SK-N-SH (cell line): ENCODE results near the gene ABLIM1. TPM values are rescaled to one million over a fixed set of nuclear protein-coding genes. Genes with fewer than 3 reads are reported as not detected.

Source experiments
- CTCF ChIA-PET: fragments of 300-600, 350-600 bp; formaldehyde crosslinking; extraction: SDS; loops from one replicate; lab custom pipeline; 2021; lab: Yijun Ruan, JAX
- POLR2A ChIA-PET: fragments of 350-600 bp; sonication (Branson Sonifier 250); formaldehyde crosslinking; extraction: SDS; loops from one replicate; lab custom pipeline; 2020; ENCODE audit warnings: antibody characterized with exemption, inconsistent platforms; lab: Yijun Ruan, JAX
- DNase-seq: peaks from one replicate; pipeline ENCODE4 v3.0.0; 2012
- H2AFZ ChIP-seq: fragments of 200-600 bp; sonication (generic); 2 replicates; pipeline ENCODE4 v1.8.1; 2016; ENCODE audit warnings: antibody characterized with exemption, mild to moderate bottlenecking, low read depth
- H3F3A ChIP-seq: fragments of 200-600 bp; sonication (generic); replicated peaks from 2 replicates; pipeline ENCODE3; 2016; ENCODE audit warnings: antibody characterized with exemption, mild to moderate bottlenecking; ENCODE audit not compliant: insufficient read depth
- H3K27ac ChIP-seq, 2 experiments: fragments of 200-500 bp in 1 of 2; fragments of 200-600 bp in 1 of 2; sonication (Bioruptor generic) in 1 of 2; sonication (generic), shearing (Covaris generic) in 1 of 2; 2 replicates each; pipeline versions ENCODE4 v1.5.1 to v1.6.1; 2014 to 2016; ENCODE audit warnings: low read depth in 2 of 2, inconsistent platforms in 1 of 2, low read length in 1 of 2, mild to moderate bottlenecking in 1 of 2, mixed read lengths in 1 of 2
- H3K27me3 ChIP-seq: fragments of 200-600 bp; sonication (generic), shearing (Covaris generic); 2 replicates; pipeline ENCODE4 v1.6.1; 2016; ENCODE audit warnings: mixed run types; ENCODE audit not compliant: insufficient read depth
- H3K36me3 ChIP-seq, 2 experiments: fragments of 200-500 bp in 1 of 2; fragments of 200-600 bp in 1 of 2; sonication (Bioruptor generic) in 1 of 2; sonication (generic) in 1 of 2; replicated peaks in 1 of 2; 2 replicates each; pipeline versions ENCODE3 to v1.5.1; 2014 to 2016; ENCODE audit warnings: low read length in 1 of 2, mild to moderate bottlenecking in 1 of 2; ENCODE audit not compliant: insufficient read depth in 2 of 2, control insufficient read depth in 1 of 2
- H3K4me1 ChIP-seq, 2 experiments: fragments of 200-500 bp in 1 of 2; fragments of 200-600 bp in 1 of 2; sonication (Bioruptor generic) in 1 of 2; sonication (generic), shearing (Covaris generic) in 1 of 2; 2 replicates each; pipeline versions ENCODE4 v1.5.1 to v1.6.1; 2014 to 2016; ENCODE audit warnings: low read depth in 1 of 2, low read length in 1 of 2, mixed run types in 1 of 2; ENCODE audit not compliant: insufficient read depth in 2 of 2, control insufficient read depth in 1 of 2
- H3K4me2 ChIP-seq: fragments of 200-600 bp; sonication (generic), shearing (Covaris generic); 2 replicates; pipeline ENCODE4 v1.6.1; 2017; ENCODE audit warnings: mixed run types
- H3K4me3 ChIP-seq, 2 experiments: fragments of 200-500 bp in 1 of 2; fragments of 200-600 bp in 1 of 2; sonication (Bioruptor generic) in 1 of 2; sonication (generic), shearing (Covaris generic) in 1 of 2; 2 replicates each; pipeline versions ENCODE4 v1.5.1 to v1.8.1; 2014 to 2016; ENCODE audit warnings: low read depth in 2 of 2, inconsistent platforms in 1 of 2, low read length in 1 of 2, mild to moderate bottlenecking in 1 of 2, mixed read lengths in 1 of 2, moderate library complexity in 1 of 2
- H3K79me2 ChIP-seq: fragments of 200-600 bp; sonication (generic); 2 replicates; pipeline ENCODE4 v1.8.1; 2017; ENCODE audit warnings: mild to moderate bottlenecking; ENCODE audit not compliant: insufficient read depth
- H3K9ac ChIP-seq: fragments of 200-600 bp; sonication (generic); 2 replicates; pipeline ENCODE4 v1.6.1; 2017; ENCODE audit warnings: mixed run types
- H3K9me2 ChIP-seq: fragments of 200-600 bp; sonication (generic); 2 replicates; pipeline ENCODE4 v1.6.1; 2017; ENCODE audit warnings: mixed run types
- H3K9me3 ChIP-seq: fragments of 200-600 bp; sonication (generic); 2 replicates; pipeline ENCODE4 v1.6.1; 2017; ENCODE audit warnings: mixed run types, mild to moderate bottlenecking, moderate library complexity
- H4K20me1 ChIP-seq: fragments of 200-600 bp; sonication (generic); 2 replicates; pipeline ENCODE4 v1.6.1; 2017; ENCODE audit warnings: mild to moderate bottlenecking, mixed run types; ENCODE audit not compliant: insufficient read depth
- GABPA ChIP-seq: IDR thresholded peaks from 2 replicates; pipeline ENCODE4 v1.4.0; 2012; ENCODE audit warnings: low read depth, mild to moderate bottlenecking
- JUND ChIP-seq: IDR thresholded peaks from 2 replicates; pipeline ENCODE4 v1.4.0; 2012
- MXI1 ChIP-seq: IDR thresholded peaks from 2 replicates; pipeline ENCODE4 v1.6.1; 2012; ENCODE audit warnings: mild to moderate bottlenecking, low read depth, low read length, improper control_type of control experiment
- NRF1 ChIP-seq: IDR thresholded peaks from 2 replicates; pipeline ENCODE4 v1.6.1; 2012; ENCODE audit warnings: low read depth, mild to moderate bottlenecking, low read length
- POLR2AphosphoS5 ChIP-seq: IDR thresholded peaks from 2 replicates; pipeline ENCODE4 v1.6.1; 2012; ENCODE audit warnings: low read depth, low read length
- RAD21 ChIP-seq: IDR thresholded peaks from 2 replicates; pipeline ENCODE4 v1.6.1; 2012; ENCODE audit warnings: mild to moderate bottlenecking, low read length
- RCOR1 ChIP-seq: fragments of 150-350 bp; IDR thresholded peaks from 2 replicates; pipeline ENCODE4 v1.6.1; 2017; ENCODE audit warnings: antibody characterized with exemption, low read length
- RXRA ChIP-seq: IDR thresholded peaks from 2 replicates; pipeline ENCODE4 v1.4.0; 2012; ENCODE audit warnings: low read depth, mild to moderate bottlenecking, borderline replicate concordance
- TCF12 ChIP-seq: IDR thresholded peaks from 2 replicates; pipeline ENCODE4 v1.4.0; 2012
- YY1 ChIP-seq: IDR thresholded peaks from 2 replicates; pipeline ENCODE4 v1.4.0; 2012; ENCODE audit warnings: low read depth, mild to moderate bottlenecking
- WGBS: methylation state at CpG from one replicate; pipeline ENCODE4 v1.1.6; 2017; ENCODE audit warnings: low lambda C conversion rate; 5-methylcytosine and 5-hydroxymethylcytosine counted together
- polyA plus RNA-seq, 3 experiments: library from polyadenylated mRNA; depleted of rRNA; stranded (reverse); fragments of >200 nt; gene quantifications; 2 replicates each; pipeline ENCODE4 v1.2.3, GENCODE V29; 2012
- TF ChIP-seq, protein P1 (sequence below): IDR thresholded peaks from 2 replicates; pipeline ENCODE4; 2012
- TF ChIP-seq, protein P2 (sequence below): fragments of 200-600 bp; sonication (generic); IDR thresholded peaks from 2 replicates; pipeline ENCODE4 v1.6.1; 2017; ENCODE audit warnings: antibody characterized with exemption, mild to moderate bottlenecking, moderate library complexity
- TF ChIP-seq, protein P3 (sequence below): IDR thresholded peaks from 2 replicates; pipeline ENCODE4 v1.6.1; 2012; ENCODE audit warnings: mild to moderate bottlenecking, low read depth, low read length, moderate library complexity
- TF ChIP-seq, protein P4 (sequence below): IDR thresholded peaks from 2 replicates; pipeline ENCODE4 v1.4.0; 2012; ENCODE audit warnings: low read depth
- TF ChIP-seq, protein P5 (sequence below): IDR thresholded peaks from 2 replicates; pipeline ENCODE4 v1.4.0; 2012; ENCODE audit warnings: low read depth, borderline replicate concordance

The ABLIM1 gene
- polyA plus RNA-seq, 1 of the 3 experiments (the other 2 are of a cell fraction), result 16.1 TPM

DNA sequence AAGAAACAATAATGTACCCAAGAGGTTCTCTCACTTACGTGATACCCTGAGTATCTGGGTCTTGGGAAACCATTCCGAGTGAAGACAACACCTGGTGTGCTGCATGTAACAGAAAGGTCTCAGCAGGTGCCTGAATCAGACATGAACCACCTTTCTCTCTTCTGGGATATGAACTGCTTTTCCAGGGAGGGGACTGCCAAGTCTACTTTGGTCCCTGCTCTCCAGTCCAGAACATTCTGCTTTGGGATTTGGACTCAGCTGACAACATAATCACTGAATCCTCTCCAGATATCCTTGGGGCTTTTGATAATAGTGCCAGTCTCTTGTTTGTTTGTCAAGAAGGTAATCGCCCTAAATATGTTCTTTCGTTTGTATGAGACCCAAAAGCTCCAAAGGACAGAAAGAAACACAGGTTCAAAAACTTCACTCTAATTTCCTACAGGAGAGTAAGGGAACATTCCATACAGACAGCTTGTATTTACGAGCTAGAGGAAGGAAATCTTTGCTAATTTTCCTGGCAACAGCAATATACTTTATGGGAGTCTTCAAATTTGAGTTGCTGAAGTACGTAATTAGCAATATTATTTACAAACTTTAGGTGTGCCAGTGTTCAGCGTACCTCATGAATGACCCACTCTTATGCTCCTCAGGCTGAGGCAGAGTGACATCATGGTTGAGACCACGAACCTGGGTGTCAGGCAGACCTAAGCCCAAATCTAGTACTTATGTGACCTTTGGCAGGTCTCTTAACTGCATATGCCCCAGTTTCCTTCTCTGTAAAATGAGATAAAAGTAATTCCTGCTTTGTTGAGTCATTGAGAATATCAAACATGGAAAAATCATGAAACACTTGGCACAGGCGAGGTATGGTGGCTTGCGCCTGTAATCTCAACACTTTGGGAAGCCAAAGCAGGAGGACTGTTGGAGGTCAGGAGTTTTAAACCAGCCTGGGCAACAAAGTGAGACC is 5.4 kb downstream of the ABLIM1 start:
- no peaks in the 10 kb centered on the region for H3K36me3 ChIP-seq
- no peak overlapping the region for H3K27ac ChIP-seq
- H3K4me3 ChIP-seq, result no peak overlapping the region
- H3K4me1 ChIP-seq, result peaks cover 0 to 18% of the 10 kb centered on the region in 2 experiments; a peak in 1 of 4 replicates
- 91% methylated on average over 10 of the region's 10 CpGs for WGBS
- H3K4me2 ChIP-seq, result no peak overlapping the region
- no peak for TF ChIP-seq RCOR1
- TF ChIP-seq NRF1, result no peak
- TF ChIP-seq, protein P1, sequence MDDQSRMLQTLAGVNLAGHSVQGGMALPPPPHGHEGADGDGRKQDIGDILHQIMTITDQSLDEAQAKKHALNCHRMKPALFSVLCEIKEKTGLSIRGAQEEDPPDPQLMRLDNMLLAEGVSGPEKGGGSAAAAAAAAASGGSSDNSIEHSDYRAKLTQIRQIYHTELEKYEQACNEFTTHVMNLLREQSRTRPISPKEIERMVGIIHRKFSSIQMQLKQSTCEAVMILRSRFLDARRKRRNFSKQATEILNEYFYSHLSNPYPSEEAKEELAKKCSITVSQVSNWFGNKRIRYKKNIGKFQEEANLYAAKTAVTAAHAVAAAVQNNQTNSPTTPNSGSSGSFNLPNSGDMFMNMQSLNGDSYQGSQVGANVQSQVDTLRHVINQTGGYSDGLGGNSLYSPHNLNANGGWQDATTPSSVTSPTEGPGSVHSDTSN, result no peak
- TF ChIP-seq TCF12, result no peak
- TF ChIP-seq, protein P2, sequence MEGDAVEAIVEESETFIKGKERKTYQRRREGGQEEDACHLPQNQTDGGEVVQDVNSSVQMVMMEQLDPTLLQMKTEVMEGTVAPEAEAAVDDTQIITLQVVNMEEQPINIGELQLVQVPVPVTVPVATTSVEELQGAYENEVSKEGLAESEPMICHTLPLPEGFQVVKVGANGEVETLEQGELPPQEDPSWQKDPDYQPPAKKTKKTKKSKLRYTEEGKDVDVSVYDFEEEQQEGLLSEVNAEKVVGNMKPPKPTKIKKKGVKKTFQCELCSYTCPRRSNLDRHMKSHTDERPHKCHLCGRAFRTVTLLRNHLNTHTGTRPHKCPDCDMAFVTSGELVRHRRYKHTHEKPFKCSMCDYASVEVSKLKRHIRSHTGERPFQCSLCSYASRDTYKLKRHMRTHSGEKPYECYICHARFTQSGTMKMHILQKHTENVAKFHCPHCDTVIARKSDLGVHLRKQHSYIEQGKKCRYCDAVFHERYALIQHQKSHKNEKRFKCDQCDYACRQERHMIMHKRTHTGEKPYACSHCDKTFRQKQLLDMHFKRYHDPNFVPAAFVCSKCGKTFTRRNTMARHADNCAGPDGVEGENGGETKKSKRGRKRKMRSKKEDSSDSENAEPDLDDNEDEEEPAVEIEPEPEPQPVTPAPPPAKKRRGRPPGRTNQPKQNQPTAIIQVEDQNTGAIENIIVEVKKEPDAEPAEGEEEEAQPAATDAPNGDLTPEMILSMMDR, result no peak
- TF ChIP-seq MXI1, result no peak
- TF ChIP-seq, all 33 proteins: peak for 0
- Histone ChIP-seq H4K20me1 (no peaks in the 10 kb centered on the region), H3K27me3 (no peaks in the 10 kb centered on the region), H3K9ac (no peak overlapping the region), H3F3A (peaks cover 13% of the 10 kb centered on the region), H3K9me3 (no peaks in the 10 kb centered on the region), H3K9me2 (no peaks in the 10 kb centered on the region), H2AFZ (no peak overlapping the region), H3K79me2 (no peaks in the 10 kb centered on the region)
- ChIA-PET POLR2A (no interaction called here), CTCF (interaction anchor here (0.7 to 2.2 kb wide), 2 partner anchors 22 to 52 kb away, joined by 3 to 6 read pairs; no protein-coding TSS in a partner anchor)
- no peak for DNase-seq

DNA sequence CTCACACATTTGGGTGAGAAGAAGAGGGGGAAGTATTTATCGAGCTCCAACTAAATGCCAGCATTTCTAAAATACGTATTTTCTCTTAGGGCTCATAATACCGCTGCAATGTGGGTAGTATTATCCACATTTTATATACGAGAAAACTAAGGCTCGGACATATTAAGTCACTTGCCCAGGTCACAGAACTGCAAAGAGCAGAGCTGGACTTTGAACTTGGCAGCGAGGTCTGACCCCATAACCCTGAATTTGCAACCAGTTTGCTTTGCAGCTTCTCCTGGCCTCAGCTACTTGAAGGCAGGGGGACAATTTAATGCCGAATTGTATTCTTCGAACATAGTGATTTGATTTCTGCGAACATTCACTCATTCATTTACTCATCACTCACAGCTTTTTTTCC is 7.2 kb downstream of the ABLIM1 start:
- no peak for DNase-seq
- no peaks in the 10 kb centered on the region for H3K9me3 ChIP-seq
- H2AFZ ChIP-seq, result no peak overlapping the region
- no peaks in the 10 kb centered on the region for H3K36me3 ChIP-seq
- ChIA-PET POLR2A (no interaction called here), CTCF (interaction anchor here (1.0 to 2.2 kb wide), 5 partner anchors 9 to 100 kb away, joined by 3 to 6 read pairs (median 4); no protein-coding TSS in a partner anchor)
- H3K4me3 ChIP-seq, result no peak overlapping the region
- no peaks in the 10 kb centered on the region for H3K79me2 ChIP-seq
- no peaks in the 10 kb centered on the region for H4K20me1 ChIP-seq
- TF ChIP-seq, protein P3, sequence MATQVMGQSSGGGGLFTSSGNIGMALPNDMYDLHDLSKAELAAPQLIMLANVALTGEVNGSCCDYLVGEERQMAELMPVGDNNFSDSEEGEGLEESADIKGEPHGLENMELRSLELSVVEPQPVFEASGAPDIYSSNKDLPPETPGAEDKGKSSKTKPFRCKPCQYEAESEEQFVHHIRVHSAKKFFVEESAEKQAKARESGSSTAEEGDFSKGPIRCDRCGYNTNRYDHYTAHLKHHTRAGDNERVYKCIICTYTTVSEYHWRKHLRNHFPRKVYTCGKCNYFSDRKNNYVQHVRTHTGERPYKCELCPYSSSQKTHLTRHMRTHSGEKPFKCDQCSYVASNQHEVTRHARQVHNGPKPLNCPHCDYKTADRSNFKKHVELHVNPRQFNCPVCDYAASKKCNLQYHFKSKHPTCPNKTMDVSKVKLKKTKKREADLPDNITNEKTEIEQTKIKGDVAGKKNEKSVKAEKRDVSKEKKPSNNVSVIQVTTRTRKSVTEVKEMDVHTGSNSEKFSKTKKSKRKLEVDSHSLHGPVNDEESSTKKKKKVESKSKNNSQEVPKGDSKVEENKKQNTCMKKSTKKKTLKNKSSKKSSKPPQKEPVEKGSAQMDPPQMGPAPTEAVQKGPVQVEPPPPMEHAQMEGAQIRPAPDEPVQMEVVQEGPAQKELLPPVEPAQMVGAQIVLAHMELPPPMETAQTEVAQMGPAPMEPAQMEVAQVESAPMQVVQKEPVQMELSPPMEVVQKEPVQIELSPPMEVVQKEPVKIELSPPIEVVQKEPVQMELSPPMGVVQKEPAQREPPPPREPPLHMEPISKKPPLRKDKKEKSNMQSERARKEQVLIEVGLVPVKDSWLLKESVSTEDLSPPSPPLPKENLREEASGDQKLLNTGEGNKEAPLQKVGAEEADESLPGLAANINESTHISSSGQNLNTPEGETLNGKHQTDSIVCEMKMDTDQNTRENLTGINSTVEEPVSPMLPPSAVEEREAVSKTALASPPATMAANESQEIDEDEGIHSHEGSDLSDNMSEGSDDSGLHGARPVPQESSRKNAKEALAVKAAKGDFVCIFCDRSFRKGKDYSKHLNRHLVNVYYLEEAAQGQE, result no peak
- TF ChIP-seq RXRA (no peak), POLR2AphosphoS5 (no peak), YY1 (no peak), JUND (no peak), RAD21 (no peak), GABPA (no peak)
- TF ChIP-seq, protein P4, sequence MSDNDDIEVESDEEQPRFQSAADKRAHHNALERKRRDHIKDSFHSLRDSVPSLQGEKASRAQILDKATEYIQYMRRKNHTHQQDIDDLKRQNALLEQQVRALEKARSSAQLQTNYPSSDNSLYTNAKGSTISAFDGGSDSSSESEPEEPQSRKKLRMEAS, result no peak
- TF ChIP-seq, protein P5, sequence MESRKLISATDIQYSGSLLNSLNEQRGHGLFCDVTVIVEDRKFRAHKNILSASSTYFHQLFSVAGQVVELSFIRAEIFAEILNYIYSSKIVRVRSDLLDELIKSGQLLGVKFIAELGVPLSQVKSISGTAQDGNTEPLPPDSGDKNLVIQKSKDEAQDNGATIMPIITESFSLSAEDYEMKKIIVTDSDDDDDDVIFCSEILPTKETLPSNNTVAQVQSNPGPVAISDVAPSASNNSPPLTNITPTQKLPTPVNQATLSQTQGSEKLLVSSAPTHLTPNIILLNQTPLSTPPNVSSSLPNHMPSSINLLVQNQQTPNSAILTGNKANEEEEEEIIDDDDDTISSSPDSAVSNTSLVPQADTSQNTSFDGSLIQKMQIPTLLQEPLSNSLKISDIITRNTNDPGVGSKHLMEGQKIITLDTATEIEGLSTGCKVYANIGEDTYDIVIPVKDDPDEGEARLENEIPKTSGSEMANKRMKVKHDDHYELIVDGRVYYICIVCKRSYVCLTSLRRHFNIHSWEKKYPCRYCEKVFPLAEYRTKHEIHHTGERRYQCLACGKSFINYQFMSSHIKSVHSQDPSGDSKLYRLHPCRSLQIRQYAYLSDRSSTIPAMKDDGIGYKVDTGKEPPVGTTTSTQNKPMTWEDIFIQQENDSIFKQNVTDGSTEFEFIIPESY, result no peak
- no peak overlapping the region for H3K27ac ChIP-seq
- peaks cover 0 to 24% of the 10 kb centered on the region in 2 experiments; a peak in 1 of 4 replicates for H3K4me1 ChIP-seq
- H3K9me2 ChIP-seq, result no peaks in the 10 kb centered on the region
- H3F3A ChIP-seq, result peaks cover 14% of the 10 kb centered on the region
- WGBS, result 95% methylated on average over 9 of the region's 9 CpGs
- H3K9ac ChIP-seq, result no peak overlapping the region
- no peaks in the 10 kb centered on the region for H3K27me3 ChIP-seq
- H3K4me2 ChIP-seq, result no peak overlapping the region
